Adipocyte (in vitro differentiated cells): ENCODE data around the gene AGBL3.
A peak's percentile ranks its signal among the peaks of the same experiment; 100 is the strongest.

Source experiments
- DNase-seq: peaks from one replicate; pipeline ENCODE4 v3.0.0-alpha.2; 2015; ENCODE audit warnings: low read depth
- H3K27me3 ChIP-seq: replicated peaks from 2 replicates; pipeline ENCODE4 v1.7.0; 2013; ENCODE audit warnings: mild to moderate bottlenecking, low read length, moderate library complexity; ENCODE audit not compliant: control insufficient read depth, insufficient read depth
- H3K36me3 ChIP-seq: 2 replicates; pipeline ENCODE4 v1.7.0; 2013; ENCODE audit warnings: low read length, mild to moderate bottlenecking, moderate library complexity; ENCODE audit not compliant: control insufficient read depth, insufficient read depth, severe bottlenecking
- H3K4me1 ChIP-seq: 2 replicates; pipeline ENCODE4 v1.7.0; 2013; ENCODE audit warnings: mild to moderate bottlenecking, low read length, moderate library complexity; ENCODE audit not compliant: control insufficient read depth, insufficient read depth
- H3K4me3 ChIP-seq: 2 replicates; pipeline ENCODE4 v1.7.0; 2013; ENCODE audit warnings: mild to moderate bottlenecking, low read length, moderate library complexity
- H3K9ac ChIP-seq: 2 replicates; pipeline ENCODE4 v1.7.0; 2013; ENCODE audit warnings: mild to moderate bottlenecking, low read length, moderate library complexity
- H3K9me3 ChIP-seq: 2 replicates; pipeline ENCODE4 v1.7.0; 2013; ENCODE audit warnings: mild to moderate bottlenecking, low read length, moderate library complexity; ENCODE audit not compliant: control insufficient read depth

The AGBL3 gene

DNA sequence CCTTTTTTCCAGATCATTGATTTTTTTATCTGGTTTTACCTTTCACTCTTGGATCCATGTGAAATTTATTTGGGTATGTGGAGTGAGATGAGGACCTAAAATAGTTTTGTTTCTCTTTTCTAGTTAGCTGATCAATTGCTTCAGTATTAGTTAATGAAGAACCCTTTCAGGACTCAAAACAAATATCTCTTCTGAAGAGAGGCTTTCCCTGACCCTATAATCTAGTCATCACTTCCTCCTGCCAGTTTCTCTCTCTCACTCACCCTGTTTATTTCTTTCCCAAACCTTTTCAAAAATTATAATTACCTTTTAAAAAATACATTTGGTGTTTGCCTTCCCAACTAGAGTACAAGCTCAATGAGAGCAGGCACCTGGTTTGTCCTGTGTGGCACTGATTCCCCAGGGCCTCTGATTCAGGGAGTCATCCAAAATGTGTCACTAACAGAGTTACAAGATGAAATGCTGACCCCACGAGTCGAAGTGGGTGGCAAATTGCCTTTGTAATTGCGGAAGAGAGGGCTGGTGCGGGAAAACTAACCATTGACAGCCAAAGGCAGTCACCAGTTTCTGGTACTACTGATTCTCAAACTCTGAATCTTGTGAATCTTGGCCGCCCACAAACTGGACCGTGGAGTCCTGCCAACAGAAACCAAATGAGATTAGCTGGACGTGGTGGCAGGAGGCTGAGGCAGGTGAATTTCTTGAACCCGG lies 163.9 kb downstream of the AGBL3 start:
- no peak for DNase-seq
- H3K9ac ChIP-seq = peak overlapping the region; percentile 92

DNA sequence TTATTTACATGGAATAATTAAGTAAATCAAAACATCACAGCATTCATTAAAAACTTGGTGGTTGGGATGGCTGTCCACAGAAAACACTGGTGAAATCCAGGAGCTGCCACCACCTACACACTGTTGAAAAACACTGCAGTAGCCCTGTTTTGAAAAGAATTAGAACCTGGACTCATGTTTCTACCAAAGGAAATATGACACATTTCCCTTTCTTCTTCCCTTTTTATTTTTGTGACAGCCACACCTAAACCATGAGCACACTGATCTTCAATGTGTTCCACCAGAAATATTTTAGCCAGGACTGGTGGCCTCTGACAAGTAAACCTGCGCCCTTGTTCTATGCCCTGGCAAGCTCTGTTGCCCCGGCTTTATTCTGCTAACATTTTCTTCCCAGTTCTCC lies 164.8 kb downstream of the AGBL3 start:
- Histone ChIP-seq H3K27me3 (no peaks in the 10 kb centered on the region), H3K4me3 (peak overlapping the region; percentile 83), H3K36me3 (peaks cover 25% of the 10 kb centered on the region), H3K4me1 (peaks cover 25% of the 10 kb centered on the region), H3K9me3 (peaks cover 13% of the 10 kb centered on the region), H3K9ac (no peak overlapping the region)
- no peak for DNase-seq

More for the DNA sequence above, 163.9 kb downstream of the AGBL3 start:
- Histone ChIP-seq H3K27me3 (no peaks in the 10 kb centered on the region), H3K36me3 (peaks cover 25% of the 10 kb centered on the region), H3K4me1 (peaks cover 30% of the 10 kb centered on the region), H3K4me3 (peak overlapping the region; percentile 83), H3K9me3 (peaks cover 6% of the 10 kb centered on the region)

DNA sequence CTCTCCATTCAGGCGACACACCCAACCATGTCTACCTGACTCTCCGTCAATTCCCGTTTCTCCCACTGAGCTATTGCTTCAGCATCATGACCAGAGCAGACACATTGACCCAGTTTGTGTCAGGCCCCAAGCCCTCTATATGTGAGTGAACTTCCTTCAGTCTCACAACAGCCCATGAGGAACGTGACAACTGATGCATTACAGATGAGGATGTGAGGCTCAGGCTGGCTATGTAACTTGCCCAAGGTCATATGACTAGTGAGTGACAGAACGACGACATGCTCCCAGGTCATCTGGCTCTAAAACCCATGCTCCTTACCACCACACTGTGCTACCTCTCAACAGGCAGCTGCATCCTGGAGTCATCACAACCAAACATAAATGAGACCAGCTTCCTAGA lies 165.2 kb downstream of the AGBL3 start:
- H3K9me3 ChIP-seq = peaks cover 17% of the 10 kb centered on the region
- H3K27me3 ChIP-seq = no peaks in the 10 kb centered on the region
- DNase-seq = no peak
- peak overlapping the region; percentile 29 for H3K4me3 ChIP-seq
- no peak overlapping the region for H3K9ac ChIP-seq
- peaks cover 26% of the 10 kb centered on the region for H3K36me3 ChIP-seq
- peaks cover 22% of the 10 kb centered on the region for H3K4me1 ChIP-seq

DNA sequence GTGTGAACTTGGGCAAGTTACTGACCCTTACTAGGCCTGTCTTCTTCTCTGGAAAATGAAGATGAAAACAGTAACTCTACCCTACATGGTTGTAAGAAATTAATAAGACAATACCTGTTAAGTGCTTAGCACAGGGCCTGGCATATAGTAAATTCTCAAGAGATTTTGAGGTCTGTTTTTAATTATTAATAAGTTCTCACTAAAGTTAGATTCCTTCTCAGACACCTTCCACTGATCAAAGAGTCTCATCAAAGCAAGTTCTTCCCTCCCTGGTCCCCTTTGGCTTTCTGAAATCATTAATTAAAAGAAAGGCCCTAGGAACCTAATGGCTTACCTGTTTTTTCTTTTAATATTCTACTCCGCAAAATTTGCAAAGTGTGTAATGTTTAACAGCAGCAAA lies 166.1 kb downstream of the AGBL3 start:
- no peak overlapping the region for H3K9ac ChIP-seq
- H3K4me1 ChIP-seq = peaks cover 15% of the 10 kb centered on the region
- no peaks in the 10 kb centered on the region for H3K27me3 ChIP-seq
- H3K36me3 ChIP-seq = peaks cover 35% of the 10 kb centered on the region
- H3K9me3 ChIP-seq = peaks cover 22% of the 10 kb centered on the region
- no peak for DNase-seq
- no peak overlapping the region for H3K4me3 ChIP-seq

DNA sequence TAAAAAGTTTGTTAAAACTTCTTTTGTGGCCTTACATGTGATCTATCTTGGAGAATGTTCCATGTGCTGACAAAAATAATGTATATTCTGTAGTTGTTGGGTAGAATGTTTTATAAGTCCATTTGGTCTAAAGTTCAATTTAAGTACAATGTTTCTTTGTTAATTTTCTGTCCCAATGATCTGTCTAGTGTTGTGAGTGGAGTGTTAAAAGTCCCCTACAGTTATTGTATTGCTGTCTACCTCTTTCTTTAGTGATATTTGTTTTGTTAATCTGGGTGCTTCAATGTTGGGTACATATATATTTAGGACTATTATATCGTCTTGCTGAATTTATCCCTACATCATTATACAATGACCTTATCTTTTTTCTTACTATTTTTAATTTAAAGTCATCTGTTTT lies 168.4 kb downstream of the AGBL3 start:
- Histone ChIP-seq H3K36me3 (peaks cover 42% of the 10 kb centered on the region), H3K9me3 (peaks cover 22% of the 10 kb centered on the region), H3K4me3 (no peak overlapping the region), H3K4me1 (peaks cover 31% of the 10 kb centered on the region), H3K27me3 (no peaks in the 10 kb centered on the region), H3K9ac (no peak overlapping the region)
- DNase-seq = no peak

DNA sequence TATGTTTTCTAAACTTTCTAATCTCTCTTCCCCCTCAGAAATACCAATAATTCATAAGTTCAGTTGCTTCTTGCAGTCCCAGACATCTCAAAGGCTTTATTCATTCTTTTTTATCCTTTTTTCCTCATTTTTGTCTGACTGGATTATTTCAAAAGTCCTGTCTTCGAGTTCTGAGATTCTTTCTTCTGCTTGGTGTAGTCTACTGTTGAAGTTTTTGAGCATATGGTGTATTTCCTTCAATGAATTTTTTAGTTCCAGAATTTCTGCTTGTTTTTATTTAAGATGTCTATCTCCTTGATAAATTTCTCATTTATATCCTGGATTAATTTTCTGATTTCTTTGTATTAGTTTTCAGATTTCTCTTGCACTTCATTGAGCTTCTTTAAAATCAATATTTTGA lies 170.0 kb downstream of the AGBL3 start:
- H3K27me3 ChIP-seq = no peaks in the 10 kb centered on the region
- no peak overlapping the region for H3K4me3 ChIP-seq
- DNase-seq = no peak
- peaks cover 42% of the 10 kb centered on the region for H3K36me3 ChIP-seq
- peaks cover 22% of the 10 kb centered on the region for H3K9me3 ChIP-seq
- no peak overlapping the region for H3K9ac ChIP-seq
- peaks cover 39% of the 10 kb centered on the region for H3K4me1 ChIP-seq

DNA sequence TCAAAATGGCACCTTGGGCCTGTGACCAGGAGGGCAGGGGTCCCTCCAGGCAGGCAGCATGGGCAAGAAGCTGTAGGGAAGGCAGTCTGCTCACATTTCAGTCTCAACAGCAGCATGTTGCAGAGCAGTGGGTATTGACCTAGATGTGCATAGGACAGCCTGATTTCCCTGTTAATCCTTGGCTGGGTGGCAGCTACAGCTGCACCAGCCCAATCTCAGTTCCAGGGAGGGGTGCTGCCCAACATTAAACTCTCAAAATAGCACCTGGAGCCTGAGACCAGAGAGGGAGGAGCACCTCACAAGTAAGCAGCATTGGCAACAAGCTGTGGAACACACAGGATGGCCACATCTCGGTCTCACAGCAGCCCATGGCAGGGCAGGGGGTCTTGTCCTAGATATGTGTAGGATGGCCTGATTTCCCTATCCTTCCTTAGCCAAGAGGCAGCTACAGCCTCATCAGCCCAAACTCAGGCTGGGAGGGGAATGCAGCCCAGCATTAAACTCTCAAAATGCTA lies 171.9 kb downstream of the AGBL3 start:
- no peak for DNase-seq
- Histone ChIP-seq H3K9ac (no peak overlapping the region), H3K9me3 (peaks cover 22% of the 10 kb centered on the region), H3K36me3 (peaks cover 37% of the 10 kb centered on the region), H3K4me1 (peaks cover 38% of the 10 kb centered on the region), H3K27me3 (no peaks in the 10 kb centered on the region), H3K4me3 (no peak overlapping the region)

DNA sequence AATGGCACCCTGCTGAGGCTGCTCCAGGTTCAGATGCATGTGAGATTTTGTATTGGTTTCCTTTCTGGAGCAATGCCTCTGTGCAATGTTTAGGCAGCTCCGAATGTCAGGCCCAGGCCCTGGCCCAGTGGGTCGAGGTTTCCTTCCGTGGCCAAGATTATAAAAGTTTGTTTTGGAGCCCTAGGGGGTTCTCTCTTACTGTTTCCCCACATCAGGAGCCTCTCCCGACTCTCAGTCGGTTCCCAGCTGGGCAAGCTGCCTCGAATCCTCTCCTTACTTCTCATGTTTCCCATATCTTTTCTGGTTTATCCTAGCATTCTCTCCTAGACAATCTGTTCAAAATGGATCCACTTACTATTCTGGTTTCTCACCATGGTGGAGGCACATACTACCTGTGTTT lies 172.6 kb downstream of the AGBL3 start:
- Histone ChIP-seq H3K27me3 (no peaks in the 10 kb centered on the region), H3K9ac (no peak overlapping the region), H3K36me3 (peaks cover 32% of the 10 kb centered on the region), H3K9me3 (peaks cover 16% of the 10 kb centered on the region), H3K4me1 (peaks cover 43% of the 10 kb centered on the region), H3K4me3 (peak overlapping the region; percentile 18)
- DNase-seq = no peak

DNA sequence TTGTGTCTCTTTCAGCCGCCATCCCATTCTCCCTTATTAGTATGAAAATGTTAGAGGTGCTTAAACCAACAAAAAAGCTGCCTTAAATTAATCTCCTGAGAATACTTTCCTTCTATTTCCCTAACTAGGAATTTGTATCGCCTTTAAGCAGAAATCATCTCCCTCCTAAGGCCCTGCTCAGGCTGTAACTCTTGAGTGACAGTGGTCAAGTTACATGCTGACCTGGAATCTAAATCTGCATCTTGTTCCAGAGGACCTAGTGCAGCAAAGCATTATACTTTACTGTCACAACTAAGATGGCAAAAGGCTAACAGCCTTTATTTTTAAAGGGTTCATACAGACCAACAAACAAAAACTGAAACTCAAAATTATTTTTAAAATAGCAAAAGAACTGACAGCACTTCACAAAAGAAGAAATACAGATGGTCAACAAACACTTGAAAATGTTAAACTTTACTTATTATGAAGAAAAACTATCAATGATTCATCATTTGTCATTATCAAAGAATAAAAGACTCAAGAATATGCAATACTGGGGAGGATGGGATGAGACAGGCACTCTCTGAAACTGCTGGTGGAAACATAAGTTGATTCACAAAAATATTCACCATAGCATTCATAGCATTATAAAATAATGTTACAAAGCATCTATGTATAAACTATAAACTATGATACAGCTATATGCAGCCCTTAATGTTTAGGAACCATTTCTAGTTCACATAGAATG lies 173.2 kb downstream of the AGBL3 start:
- H3K27me3 ChIP-seq = no peaks in the 10 kb centered on the region
- H3K9me3 ChIP-seq = peaks cover 15% of the 10 kb centered on the region
- peak overlapping the region; percentile 46 for H3K9ac ChIP-seq
- peak overlapping the region; percentile 37 for H3K4me3 ChIP-seq
- H3K36me3 ChIP-seq = peaks cover 36% of the 10 kb centered on the region
- peaks cover 49% of the 10 kb centered on the region for H3K4me1 ChIP-seq
- peak; percentile 11 for DNase-seq

DNA sequence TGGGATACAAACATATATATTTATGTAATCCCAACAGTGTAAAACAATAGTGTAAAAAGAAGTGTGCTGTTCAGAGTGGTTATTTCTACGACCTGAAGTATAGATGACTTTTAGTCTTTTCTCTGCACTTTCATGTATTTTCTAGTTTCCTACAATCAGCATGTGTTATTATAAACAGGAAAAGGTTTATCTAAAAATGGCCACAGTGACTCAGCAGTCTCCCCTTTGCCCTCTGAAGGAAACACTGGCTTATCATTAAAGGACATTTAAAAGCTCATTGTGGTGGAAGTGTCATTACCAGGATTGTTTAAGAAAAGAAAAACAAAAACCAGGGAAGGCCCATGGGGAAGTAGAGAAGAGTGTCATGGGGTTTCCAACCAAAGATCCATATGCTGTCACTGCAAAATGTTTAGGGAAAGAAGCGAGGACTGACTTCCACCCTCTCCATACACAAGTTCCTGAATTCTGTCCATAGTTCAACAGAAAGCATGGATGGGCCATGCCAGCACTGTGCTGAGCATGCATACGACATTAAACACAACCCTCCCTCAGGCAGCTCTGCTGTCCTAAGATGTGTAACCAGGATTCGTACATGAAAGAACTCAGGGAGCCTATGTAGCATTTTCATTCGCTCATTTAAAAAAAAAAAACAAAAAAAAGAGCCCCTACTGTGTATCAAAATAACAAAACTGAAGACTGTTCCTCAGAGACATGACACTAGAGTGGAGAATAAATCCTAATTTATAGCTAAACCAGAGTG lies 174.0 kb downstream of the AGBL3 start:
- Histone ChIP-seq H3K9me3 (peaks cover 15% of the 10 kb centered on the region), H3K9ac (peak overlapping the region; percentile 46), H3K27me3 (no peaks in the 10 kb centered on the region), H3K4me1 (peaks cover 57% of the 10 kb centered on the region), H3K4me3 (peak overlapping the region; percentile 37), H3K36me3 (peaks cover 38% of the 10 kb centered on the region)
- DNase-seq = peak; percentile 4
